GM19193 (cell line): ENCODE measurements around the gene ZBTB38.

Source experiments
- POLR2A ChIP-seq: IDR thresholded peaks from 4 replicates; pipeline ENCODE4 v1.6.1; 2011; ENCODE audit not compliant: insufficient read depth, insufficient read length; ENCODE audit errors: extremely low read depth

Gene ZBTB38

GRCh38 chr3:141386611-141387111, 18.4 kb downstream of the ZBTB38 start:
- peak; percentile 39 for TF ChIP-seq POLR2A

GRCh38 chr3:141387516-141387915, 19.2 kb downstream of the ZBTB38 start:
- no peak for TF ChIP-seq POLR2A

- no peak for TF ChIP-seq POLR2A
Measured at GRCh38 chr3:141388395-141388794, 20.1 kb downstream of the ZBTB38 start.

- TF ChIP-seq POLR2A, result no peak
Measured at GRCh38 chr3:141388823-141389621, 20.7 kb downstream of the ZBTB38 start.

GRCh38 chr3:141389703-141390102, 21.4 kb downstream of the ZBTB38 start:
- no peak for TF ChIP-seq POLR2A

- TF ChIP-seq POLR2A, result no peak
Measured at GRCh38 chr3:141390747-141391146, 22.4 kb downstream of the ZBTB38 start.

GRCh38 chr3:141391298-141391990, 23.1 kb downstream of the ZBTB38 start:
- TF ChIP-seq POLR2A, result no peak

- no peak for TF ChIP-seq POLR2A
Measured at GRCh38 chr3:141391991-141392316, 23.6 kb downstream of the ZBTB38 start.

GRCh38 chr3:141392416-141392815, 24.1 kb downstream of the ZBTB38 start:
- TF ChIP-seq POLR2A, result no peak

- no peak for TF ChIP-seq POLR2A
Measured at GRCh38 chr3:141392897-141393734, 24.8 kb downstream of the ZBTB38 start.

- no peak for TF ChIP-seq POLR2A
Measured at GRCh38 chr3:141393735-141394076, 25.4 kb downstream of the ZBTB38 start.

GRCh38 chr3:141394560-141394959, 26.3 kb downstream of the ZBTB38 start:
- TF ChIP-seq POLR2A, result no peak

- no peak for TF ChIP-seq POLR2A
Measured at GRCh38 chr3:141395005-141395589, 26.8 kb downstream of the ZBTB38 start.

GRCh38 chr3:141397996-141398395, 29.7 kb downstream of the ZBTB38 start:
- no peak for TF ChIP-seq POLR2A

- TF ChIP-seq POLR2A, result no peak
Measured at GRCh38 chr3:141399200-141399599, 30.9 kb downstream of the ZBTB38 start.
